Liver (tissue), 9 donors: ENCODE measurements around the gene GRN. TPM values are rescaled to one million over a fixed set of nuclear protein-coding genes. Genes with fewer than 3 reads are reported as not detected.

Source experiments
- DNase-seq: peaks from one replicate; pipeline ENCODE4 v3.0.0-alpha.2; 2017; ENCODE audit warnings: low spot score
- H3K27ac ChIP-seq, 2 donors: one replicate each; pipeline ENCODE4 v1.7.0; 2013; ENCODE audit warnings: inconsistent platforms in 2 of 2, low read length in 2 of 2, control low read depth in 1 of 2, low read depth in 1 of 2, mild to moderate bottlenecking in 1 of 2
- H3K27me3 ChIP-seq, 4 donors: one replicate each; pipeline versions ENCODE4 v1.6.1 to v1.7.0; 2013; ENCODE audit warnings: low read length in 3 of 4, inconsistent platforms in 1 of 4, mild to moderate bottlenecking in 1 of 4, moderate library complexity in 1 of 4; ENCODE audit not compliant: control insufficient read depth in 4 of 4, insufficient read depth in 4 of 4
- H3K36me3 ChIP-seq, 4 donors: one replicate each; pipeline versions ENCODE4 v1.6.1 to v1.7.0; 2013; ENCODE audit warnings: low read length in 3 of 4, mild to moderate bottlenecking in 3 of 4, low read depth in 1 of 4, moderate library complexity in 1 of 4; ENCODE audit not compliant: control insufficient read depth in 4 of 4, insufficient read depth in 3 of 4
- H3K4me1 ChIP-seq, 4 donors: one replicate each; pipeline versions ENCODE4 v1.6.1 to v1.7.0; 2013; ENCODE audit warnings: low read length in 3 of 4, mild to moderate bottlenecking in 3 of 4, moderate library complexity in 1 of 4; ENCODE audit not compliant: control insufficient read depth in 4 of 4, insufficient read depth in 4 of 4
- H3K4me3 ChIP-seq, 3 donors: one replicate each; pipeline versions ENCODE4 v1.6.1 to v1.7.0; 2013; ENCODE audit warnings: low read length in 3 of 3, control low read depth in 1 of 3, low read depth in 1 of 3, mild to moderate bottlenecking in 1 of 3
- H3K9ac ChIP-seq, 2 donors: one replicate each; pipeline ENCODE4 v1.7.0; 2013; ENCODE audit warnings: low read length in 2 of 2, mild to moderate bottlenecking in 2 of 2, moderate library complexity in 2 of 2, control low read depth in 1 of 2, low read depth in 1 of 2
- H3K9me3 ChIP-seq, 4 donors: one replicate each; pipeline versions ENCODE4 v1.6.1 to v1.7.0; 2013; ENCODE audit warnings: low read length in 3 of 4; ENCODE audit not compliant: control insufficient read depth in 4 of 4
- ATF3 ChIP-seq: IDR thresholded peaks from 2 replicates; pipeline ENCODE4 v1.6.1; 2016; ENCODE audit warnings: antibody characterized with exemption
- CTCF ChIP-seq: fragments of 150-350 bp; IDR thresholded peaks from 2 replicates; pipeline ENCODE4 v1.5.1; 2017; ENCODE audit warnings: improper control_type of control experiment, low read depth, low read length; ENCODE audit not compliant: missing input control
- EGR1 ChIP-seq, 2 donors: IDR thresholded peaks; 2 replicates each; pipeline ENCODE4 v1.6.1; 2016 to 2018; ENCODE audit warnings: antibody characterized with exemption in 2 of 2, low read depth in 2 of 2
- GABPA ChIP-seq, 2 donors: IDR thresholded peaks in 1 of 2; conservative IDR thresholded peaks in 1 of 2; 2 replicates each; pipeline ENCODE4 v1.6.1; 2016; ENCODE audit warnings: antibody characterized with exemption in 2 of 2, mild to moderate bottlenecking in 1 of 2, moderate library complexity in 1 of 2
- HNF4A ChIP-seq, 2 donors: conservative IDR thresholded peaks; 2 replicates each; pipeline ENCODE4 v1.6.1; 2016; ENCODE audit warnings: antibody characterized with exemption in 2 of 2, mild to moderate bottlenecking in 2 of 2
- HNF4G ChIP-seq: IDR thresholded peaks from 2 replicates; pipeline ENCODE4 v1.6.1; 2016; ENCODE audit warnings: antibody characterized with exemption
- MAX ChIP-seq: IDR thresholded peaks from 2 replicates; pipeline ENCODE4 v1.6.1; 2016; ENCODE audit warnings: antibody characterized with exemption
- RAD21 ChIP-seq, 2 donors: IDR thresholded peaks; 2 replicates each; pipeline ENCODE4 v1.6.1; 2016; ENCODE audit warnings: antibody characterized with exemption in 2 of 2, mild to moderate bottlenecking in 2 of 2
- RXRA ChIP-seq, 2 donors: IDR thresholded peaks; 2 replicates each; pipeline ENCODE4 v1.6.1; 2017 to 2018; ENCODE audit warnings: antibody characterized with exemption in 2 of 2, mild to moderate bottlenecking in 1 of 2
- SP1 ChIP-seq: IDR thresholded peaks from 2 replicates; pipeline ENCODE4 v1.6.1; 2018; ENCODE audit warnings: antibody characterized with exemption, mild to moderate bottlenecking
- TAF1 ChIP-seq: conservative IDR thresholded peaks from 2 replicates; pipeline ENCODE4 v1.6.1; 2016; ENCODE audit warnings: antibody characterized with exemption, mild to moderate bottlenecking
- YY1 ChIP-seq: IDR thresholded peaks from 2 replicates; pipeline ENCODE4 v1.6.1; 2016; ENCODE audit warnings: antibody characterized with exemption, mild to moderate bottlenecking
- WGBS: extraction: QIAGEN DNeasy Blood & Tissue Kit; methylation state at CpG from one replicate; pipeline ENCODE4 v1.1.7; 2013; 5-methylcytosine and 5-hydroxymethylcytosine counted together
- polyA plus RNA-seq, 2 donors: library from polyadenylated mRNA; stranded (reverse) in 1 of 2; unstranded in 1 of 2; fragments of 200-250 nt in 1 of 2; fragments of >200 nt in 1 of 2; fragmentation: Nextera tagmentation in 1 of 2; extraction: Ambion mirVana in 1 of 2; gene quantifications; one replicate each; pipeline versions ENCODE4 v1.2.1 to v1.2.3, GENCODE V29; 2013 to 2015
- total RNA-seq, 2 donors: library from RNA; depleted of rRNA; stranded (reverse); fragments of >200 nt; gene quantifications; one replicate each; pipeline ENCODE4 v1.2.3, GENCODE V29; 2014
- TF ChIP-seq, protein P1 (sequence below): IDR thresholded peaks from 2 replicates; pipeline ENCODE4 v1.6.1; 2016; ENCODE audit warnings: antibody characterized with exemption
- donor health status: healthy.
- donor health status: healthy.
- donor health status: healthy.
- donor health status: healthy.
- donor health status: healthy.

Gene GRN
- total and polyA plus RNA-seq, 4 donors = 90.9 to 166 (median 133) TPM

DNA sequence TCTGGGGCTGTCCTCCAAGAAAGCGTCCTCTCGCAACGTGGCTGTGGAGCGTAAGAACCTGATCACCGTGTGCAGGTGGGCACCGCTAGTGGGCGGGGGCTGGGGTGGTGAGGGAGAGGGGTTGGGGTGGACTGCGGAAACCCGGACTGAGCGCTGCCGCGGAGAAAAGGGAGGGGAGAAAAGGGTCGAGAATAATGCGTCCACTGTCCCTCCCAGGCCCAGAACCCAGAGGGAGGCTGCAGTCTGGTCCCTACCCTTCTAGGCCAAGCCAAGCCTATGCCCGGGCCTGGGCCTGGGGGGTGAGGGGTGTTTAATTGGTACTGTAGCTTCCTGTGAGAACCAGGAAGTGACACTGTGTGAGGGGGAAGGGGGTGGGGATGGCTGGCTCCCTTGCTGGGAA, 36.2 kb upstream of the GRN start:
- Histone ChIP-seq H3K4me3 (peak overlapping the region in 1 of 3 donors; percentile 34), H3K9ac (no peak overlapping the region)
- peak; percentile 37 for DNase-seq

DNA sequence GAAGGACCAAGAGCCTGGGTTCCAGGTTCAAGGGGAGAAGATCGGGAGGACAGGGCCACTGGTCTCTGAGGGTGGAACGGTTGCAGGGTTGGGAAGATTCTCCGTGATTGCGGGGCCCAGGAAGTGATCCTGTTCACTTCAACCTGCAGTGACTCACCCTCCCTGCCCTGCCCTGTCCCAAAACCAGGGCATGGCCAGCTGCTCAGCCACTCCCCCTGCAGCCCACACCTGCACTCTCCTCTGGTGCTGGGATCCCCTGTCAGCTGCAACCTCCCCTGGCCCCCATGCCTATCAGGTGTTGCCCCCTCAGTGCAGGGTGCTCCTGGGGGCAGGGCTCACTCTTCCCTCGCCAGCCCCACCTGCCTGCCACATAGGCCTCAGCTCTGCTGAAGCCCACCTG, 35.6 kb upstream of the GRN start:
- H3K9me3 ChIP-seq = no peaks in the 10 kb centered on the region
- no peak overlapping the region for H3K27ac ChIP-seq
- WGBS = 68% methylated on average over 5 of the region's 5 CpGs
- TF ChIP-seq RXRA (IDR thresholded peaks at IDR 0.05) (no peak), SP1 (no peak), YY1 (no peak), CTCF (no peak), HNF4G (no peak), HNF4A (conservative IDR thresholded peaks at IDR 0.05) (no peak), RAD21 (IDR thresholded peaks at IDR 0.05) (no peak), EGR1 (IDR thresholded peaks at IDR 0.05; ENCODE audit: low read depth in 2 of 2) (no peak), TAF1 (no peak)
- peaks cover 5 to 13% (median 8%) of the 10 kb centered on the region in 4 donors for H3K4me1 ChIP-seq
- no peak for DNase-seq
- H3K27me3 ChIP-seq = peaks cover 0 to 12% (median 2%) of the 10 kb centered on the region in 4 donors
- H3K9ac ChIP-seq = no peak overlapping the region
- H3K4me3 ChIP-seq = no peak overlapping the region
- no peaks in the 10 kb centered on the region for H3K36me3 ChIP-seq

More for the DNA sequence above, 36.2 kb upstream of the GRN start:
- WGBS = 15% methylated on average over 15 of the region's 15 CpGs
- peaks cover 0 to 7% (median 2%) of the 10 kb centered on the region in 4 donors for H3K27me3 ChIP-seq
- peaks cover 5 to 13% (median 8%) of the 10 kb centered on the region in 4 donors for H3K4me1 ChIP-seq
- no peaks in the 10 kb centered on the region for H3K36me3 ChIP-seq
- no peak overlapping the region for H3K27ac ChIP-seq
- H3K9me3 ChIP-seq = no peaks in the 10 kb centered on the region
- TF ChIP-seq EGR1 (IDR thresholded peaks at IDR 0.05; ENCODE audit: low read depth in 2 of 2) (no peak), TAF1 (no peak)
- TF ChIP-seq, protein P1, sequence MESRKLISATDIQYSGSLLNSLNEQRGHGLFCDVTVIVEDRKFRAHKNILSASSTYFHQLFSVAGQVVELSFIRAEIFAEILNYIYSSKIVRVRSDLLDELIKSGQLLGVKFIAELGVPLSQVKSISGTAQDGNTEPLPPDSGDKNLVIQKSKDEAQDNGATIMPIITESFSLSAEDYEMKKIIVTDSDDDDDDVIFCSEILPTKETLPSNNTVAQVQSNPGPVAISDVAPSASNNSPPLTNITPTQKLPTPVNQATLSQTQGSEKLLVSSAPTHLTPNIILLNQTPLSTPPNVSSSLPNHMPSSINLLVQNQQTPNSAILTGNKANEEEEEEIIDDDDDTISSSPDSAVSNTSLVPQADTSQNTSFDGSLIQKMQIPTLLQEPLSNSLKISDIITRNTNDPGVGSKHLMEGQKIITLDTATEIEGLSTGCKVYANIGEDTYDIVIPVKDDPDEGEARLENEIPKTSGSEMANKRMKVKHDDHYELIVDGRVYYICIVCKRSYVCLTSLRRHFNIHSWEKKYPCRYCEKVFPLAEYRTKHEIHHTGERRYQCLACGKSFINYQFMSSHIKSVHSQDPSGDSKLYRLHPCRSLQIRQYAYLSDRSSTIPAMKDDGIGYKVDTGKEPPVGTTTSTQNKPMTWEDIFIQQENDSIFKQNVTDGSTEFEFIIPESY = no peak

GRCh38 chr17:44310188-44310587, 34.9 kb upstream of the GRN start:
- Histone ChIP-seq H3K27ac (no peak overlapping the region), H3K27me3 (peaks cover 0 to 9% (median 3%) of the 10 kb centered on the region in 4 donors), H3K9ac (no peak overlapping the region), H3K36me3 (no peaks in the 10 kb centered on the region), H3K4me1 (peaks cover 5 to 15% (median 12%) of the 10 kb centered on the region in 4 donors), H3K9me3 (no peaks in the 10 kb centered on the region), H3K4me3 (no peak overlapping the region)
- DNase-seq = no peak
- 94% methylated on average over 2 of the region's 2 CpGs for WGBS
- no peak for TF ChIP-seq TAF1
- TF ChIP-seq ATF3 = no peak
- no peak for TF ChIP-seq MAX
- no peak for TF ChIP-seq SP1
- no peak for TF ChIP-seq EGR1 (IDR thresholded peaks at IDR 0.05; ENCODE audit: low read depth in 2 of 2)
- no peak for TF ChIP-seq GABPA (IDR thresholded peaks at IDR 0.05 in 1 of 2, conservative IDR thresholded peaks at IDR 0.05 in 1 of 2)
- no peak for TF ChIP-seq YY1
